DOHH2 (cell line): ENCODE measurements around the gene NFIA.

ENCODE experiments used
- CTCF ChIP-seq: fragments of 200-600 bp; sonication (generic); IDR thresholded peaks from one replicate; pipeline ENCODE4 v1.5.1; 2014; ENCODE audit warnings: antibody characterized with exemption, mild to moderate bottlenecking, low read depth, low read length; ENCODE audit not compliant: poor library complexity, severe bottlenecking
- EZH2phosphoT487 ChIP-seq: fragments of 200-600 bp; sonication (generic); IDR thresholded peaks from 2 replicates; pipeline ENCODE4 v1.6.1; 2017; ENCODE audit warnings: borderline replicate concordance, mild to moderate bottlenecking, antibody characterized with exemption, low read length, moderate library complexity, mixed read lengths

GRCh38 chr1:61436016-61436415 is 353.7 kb downstream of the NFIA start:
- TF ChIP-seq CTCF (peak; percentile 43), EZH2phosphoT487 (no peak)
